NCI-H1417 treated with DMSO at 0.1 percent for 48 hours (cell line): ENCODE results near the gene HMCN2.

Experiments
- DNase-seq: peaks from one replicate; lab custom pipeline; 2025; lab: John Stamatoyannopoulos, UW

The HMCN2 gene

DNA sequence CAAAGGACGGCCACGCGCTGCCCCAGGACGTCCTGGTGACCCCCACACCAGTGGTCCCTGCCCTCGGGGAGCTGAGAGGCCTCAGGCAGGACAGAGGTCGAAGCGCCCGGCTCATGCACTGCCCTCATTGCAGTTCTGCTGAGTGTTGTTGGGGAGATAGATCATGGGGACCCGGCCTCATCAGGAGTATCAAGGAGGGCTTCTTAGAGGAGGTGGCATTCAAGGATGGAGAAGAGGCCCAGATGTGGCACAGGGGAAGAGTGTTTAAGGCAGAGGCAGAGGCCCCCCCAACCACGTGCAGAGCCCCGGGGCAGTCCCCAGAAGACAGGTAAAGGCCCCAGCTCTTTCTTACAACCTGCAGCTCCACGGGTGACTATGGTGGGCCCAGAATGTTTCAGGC is 205.4 kb downstream of the HMCN2 start:
- no peak for DNase-seq

DNA sequence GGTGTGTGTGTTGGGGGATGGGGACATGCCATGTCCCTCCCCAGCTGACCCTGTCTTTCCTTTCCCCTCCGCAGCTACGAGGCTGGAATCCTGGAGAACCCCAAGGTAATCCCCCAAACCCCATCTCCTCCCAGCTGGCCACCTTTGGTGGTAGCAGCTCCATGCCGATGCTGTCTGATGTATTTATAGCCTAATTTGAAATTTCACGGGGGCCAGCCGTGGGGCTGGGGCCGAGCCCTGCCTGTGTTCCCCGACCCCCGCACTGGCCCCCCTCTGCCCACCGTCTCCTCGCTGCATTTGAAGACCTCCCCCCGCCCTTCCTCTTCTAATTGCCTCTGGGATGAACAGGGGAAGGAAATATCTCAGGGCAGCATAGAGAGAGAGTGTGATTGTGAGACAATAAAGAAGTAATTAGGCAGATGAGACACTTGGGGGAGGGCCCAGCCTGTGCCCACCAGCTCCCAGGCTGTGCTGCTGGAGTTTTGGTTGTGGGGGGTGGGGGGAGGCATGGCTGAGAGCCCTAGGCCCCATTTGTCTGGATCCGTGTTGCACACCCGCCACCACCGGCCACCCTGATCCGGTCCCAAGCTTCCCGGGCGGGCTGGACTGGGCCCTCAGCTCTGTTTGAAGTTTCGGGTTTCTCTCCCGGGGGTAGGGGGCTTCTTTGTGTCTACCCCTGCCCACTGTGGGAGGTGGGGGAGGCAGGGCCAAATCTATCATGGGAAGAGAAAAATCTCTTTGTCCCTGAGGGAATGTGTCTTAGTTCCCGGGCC is 206.0 kb downstream of the HMCN2 start:
- no peak for DNase-seq

DNA sequence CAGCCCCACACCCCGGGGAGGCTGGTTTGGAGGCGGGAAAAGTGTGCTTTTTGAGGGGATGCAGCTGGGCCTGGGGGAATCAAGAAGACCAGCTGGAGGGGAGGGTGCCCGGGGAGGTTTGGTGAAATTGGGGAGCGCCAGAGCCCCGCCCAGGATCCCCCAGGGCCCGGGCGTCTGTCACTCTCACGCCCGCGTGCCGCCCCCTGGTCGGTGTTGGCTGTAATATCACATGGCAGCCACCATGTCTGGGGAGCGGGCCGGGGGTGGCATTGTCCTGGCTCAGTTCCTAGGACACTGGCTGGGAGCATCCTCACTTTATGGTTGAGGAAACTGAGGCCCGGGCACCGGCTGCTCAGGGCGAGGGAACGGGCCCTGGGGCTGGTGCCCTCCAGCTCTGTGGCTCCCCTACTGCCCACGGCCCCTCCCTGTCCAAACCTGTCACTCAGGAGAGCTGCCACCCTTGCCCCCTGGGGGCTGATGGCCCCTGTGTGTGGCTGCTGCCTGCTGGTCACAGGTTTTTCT is 206.7 kb downstream of the HMCN2 start:
- no peak for DNase-seq

DNA sequence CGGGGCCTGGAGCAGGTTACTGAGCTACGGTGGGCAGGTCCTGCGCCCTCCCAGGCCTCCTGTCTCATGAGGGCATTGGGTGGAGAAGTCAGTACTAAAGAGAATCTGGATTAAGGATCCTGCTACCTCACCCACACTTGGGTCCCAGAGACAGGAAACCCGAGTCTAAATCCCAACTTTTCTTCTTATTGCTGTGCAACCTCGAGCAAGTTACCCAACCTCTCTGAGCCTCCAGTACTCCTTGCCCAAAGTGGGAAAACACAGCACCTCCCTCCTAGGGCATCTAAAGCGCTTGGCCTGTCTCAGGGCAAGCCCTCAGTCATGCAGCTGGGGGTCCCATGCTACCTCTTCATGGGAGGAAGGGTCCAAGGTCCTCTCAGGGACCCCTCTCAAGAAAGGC is 207.4 kb downstream of the HMCN2 start:
- DNase-seq: no peak

DNA sequence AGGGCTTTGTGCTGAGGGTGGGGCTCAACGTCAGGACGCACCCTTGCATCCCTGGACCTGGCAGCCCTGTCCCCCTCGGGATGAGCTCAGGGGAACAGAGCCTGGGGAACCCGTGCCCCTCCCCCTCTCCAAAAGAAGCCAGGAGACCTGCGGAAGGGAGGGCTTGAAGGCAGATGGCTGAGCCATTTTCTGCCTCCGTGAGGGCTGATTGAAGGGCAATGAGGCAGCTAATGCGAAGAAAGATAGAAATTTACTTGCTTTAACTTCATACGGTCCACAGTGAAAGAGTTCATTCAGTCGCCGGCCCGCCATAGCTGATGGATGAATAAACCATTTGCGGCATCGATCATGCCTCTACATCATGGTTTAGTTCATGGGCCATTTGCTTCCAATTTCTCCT is 208.0 kb downstream of the HMCN2 start:
- DNase-seq: no peak

DNA sequence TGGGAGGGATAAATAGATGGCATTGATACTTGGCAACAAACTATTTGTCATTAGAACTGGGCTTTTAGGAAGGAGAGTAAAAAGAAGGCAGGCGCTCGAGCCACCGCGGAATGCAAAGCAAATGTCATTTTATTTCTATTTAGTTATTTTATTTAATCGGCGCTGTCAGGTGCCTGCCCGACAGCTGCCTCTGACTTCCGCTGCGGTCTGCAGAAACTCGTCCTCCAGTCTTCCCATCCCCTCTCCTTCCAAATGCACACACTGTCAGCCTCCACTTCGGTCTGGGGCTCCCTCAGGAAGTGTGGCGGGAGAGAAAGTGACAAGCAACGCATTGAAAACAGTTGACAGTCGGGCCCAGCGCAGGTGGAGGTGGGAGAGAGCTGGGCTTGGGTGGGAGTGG is 208.5 kb downstream of the HMCN2 start:
- no peak for DNase-seq

DNA sequence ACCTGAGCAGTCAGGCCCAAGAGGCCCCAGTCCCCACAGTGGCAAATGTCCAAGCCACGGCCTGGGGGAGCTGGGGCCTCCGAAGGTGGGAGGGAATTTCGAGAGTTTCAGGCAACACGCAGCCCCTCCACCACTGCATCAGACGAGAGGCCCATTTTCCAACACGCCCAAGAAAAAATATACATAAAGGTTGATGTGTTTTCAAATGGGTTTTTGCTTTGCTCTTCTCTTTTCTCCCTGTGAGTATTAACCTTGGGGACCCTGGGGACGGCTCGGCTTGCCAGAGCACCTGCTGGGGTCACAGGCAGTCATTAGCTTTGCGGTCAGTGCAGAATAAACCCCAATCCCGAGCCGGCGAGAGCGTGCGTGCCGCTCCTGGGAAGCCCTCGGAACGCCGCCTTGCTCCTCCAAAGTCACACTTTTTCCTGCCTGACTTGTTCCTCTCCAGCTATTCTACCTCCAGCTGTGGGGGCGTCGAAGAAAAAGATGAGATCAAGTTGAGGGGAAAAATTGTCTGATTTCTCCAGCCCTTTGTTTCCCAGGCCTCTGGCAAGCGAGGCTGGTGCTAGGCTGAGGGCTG is 210.7 kb downstream of the HMCN2 start:
- DNase-seq: no peak

DNA sequence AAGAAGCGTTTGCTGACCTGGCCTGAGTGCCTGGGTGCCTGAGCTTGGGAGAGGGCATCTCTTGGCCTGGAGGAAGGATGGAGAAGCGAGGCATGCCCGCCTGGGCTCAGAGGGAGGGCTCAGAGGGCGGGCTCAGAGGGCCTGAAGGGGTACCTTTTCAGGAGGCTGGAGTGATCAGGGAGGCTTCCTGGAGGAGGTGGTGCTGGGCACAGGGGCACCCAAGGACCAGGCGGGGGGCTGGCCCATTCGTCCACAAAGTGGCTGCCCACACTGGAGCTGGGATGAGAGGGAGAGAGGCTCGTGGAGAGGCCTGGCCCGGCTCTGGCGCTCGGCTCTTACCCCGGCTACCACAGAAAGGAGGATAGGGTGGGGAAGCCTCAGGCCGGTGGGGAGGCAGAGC is 212.0 kb downstream of the HMCN2 start:
- no peak for DNase-seq

DNA sequence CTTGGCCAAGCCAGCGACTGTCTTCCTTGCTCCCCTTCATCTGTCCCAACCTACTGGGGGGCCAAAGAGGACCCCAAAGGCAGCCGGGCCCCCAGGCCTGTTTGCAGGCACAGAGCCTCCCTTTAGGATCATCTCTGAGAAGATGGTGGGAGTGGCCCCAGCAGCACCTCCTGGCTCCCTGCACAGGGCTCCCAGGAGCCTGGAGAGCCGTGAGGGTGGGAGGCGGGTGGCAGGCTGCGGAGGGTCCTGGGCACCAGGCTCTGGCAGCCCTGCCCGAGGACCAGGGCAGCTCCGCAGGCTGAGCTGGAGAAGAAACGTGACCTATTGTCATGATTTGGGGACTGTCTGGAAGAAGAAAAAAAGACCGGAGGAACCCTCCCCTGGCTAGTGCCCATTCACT is 212.6 kb downstream of the HMCN2 start:
- DNase-seq: no peak

DNA sequence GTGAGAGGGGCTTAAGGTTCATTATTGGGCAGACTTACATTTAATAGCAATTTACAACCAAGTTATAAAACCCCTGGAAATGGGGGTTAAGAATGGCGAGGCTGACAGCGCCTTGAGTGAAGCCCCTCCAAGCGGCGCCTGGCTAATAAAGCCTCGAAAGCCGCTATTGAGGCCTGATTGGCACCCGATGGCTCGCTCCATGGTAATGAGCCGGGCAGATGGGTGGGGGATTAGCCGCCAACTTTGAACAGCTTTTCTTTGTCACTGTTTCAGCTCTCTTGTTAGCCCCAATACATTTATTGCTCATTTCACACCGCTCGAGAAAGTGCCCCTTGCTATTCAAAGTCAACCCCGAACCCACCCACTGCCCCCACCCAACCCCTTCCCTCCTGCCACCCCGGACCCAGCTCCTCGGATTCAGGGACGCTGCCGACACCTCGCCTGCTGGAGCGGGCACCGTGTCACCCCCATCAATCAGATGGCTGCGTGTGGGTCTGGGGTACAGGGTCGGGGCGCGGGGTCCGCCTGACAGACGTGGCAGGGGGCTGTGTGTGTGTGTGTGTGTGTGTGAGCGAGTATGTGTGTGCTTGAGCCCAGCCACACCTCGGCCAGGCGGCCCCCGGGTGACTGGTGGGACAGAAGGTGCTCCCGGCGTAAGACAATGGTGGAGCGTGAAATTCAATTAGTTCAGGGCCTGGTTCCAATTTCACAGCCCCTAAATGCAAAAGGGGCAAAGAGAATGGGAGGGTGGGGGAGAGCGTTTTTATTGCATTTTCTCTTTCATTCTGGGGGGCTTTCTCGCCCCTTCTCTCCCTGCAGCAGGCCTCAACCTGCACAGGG is 213.4 kb downstream of the HMCN2 start:
- no peak for DNase-seq

DNA sequence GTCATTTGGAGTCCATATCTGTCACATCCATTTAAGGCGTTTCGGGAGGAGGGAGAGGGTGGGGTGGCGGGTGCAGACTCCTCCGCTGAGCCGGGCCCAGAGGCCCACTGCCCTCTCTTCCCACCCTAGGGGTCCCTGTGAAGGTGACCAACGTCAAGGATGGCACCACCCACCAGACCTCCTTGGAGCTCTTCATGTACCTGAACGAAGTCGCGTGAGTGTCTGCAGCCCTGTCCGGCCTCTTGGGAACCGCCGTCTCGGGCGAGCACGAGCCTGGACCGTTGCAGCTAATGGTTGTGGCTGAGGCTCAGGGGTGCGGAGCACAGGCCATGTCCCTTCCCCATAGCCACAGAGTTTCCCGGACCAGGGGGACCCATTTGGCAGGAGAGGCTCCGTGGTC is 214.0 kb downstream of the HMCN2 start:
- DNase-seq: no peak

DNA sequence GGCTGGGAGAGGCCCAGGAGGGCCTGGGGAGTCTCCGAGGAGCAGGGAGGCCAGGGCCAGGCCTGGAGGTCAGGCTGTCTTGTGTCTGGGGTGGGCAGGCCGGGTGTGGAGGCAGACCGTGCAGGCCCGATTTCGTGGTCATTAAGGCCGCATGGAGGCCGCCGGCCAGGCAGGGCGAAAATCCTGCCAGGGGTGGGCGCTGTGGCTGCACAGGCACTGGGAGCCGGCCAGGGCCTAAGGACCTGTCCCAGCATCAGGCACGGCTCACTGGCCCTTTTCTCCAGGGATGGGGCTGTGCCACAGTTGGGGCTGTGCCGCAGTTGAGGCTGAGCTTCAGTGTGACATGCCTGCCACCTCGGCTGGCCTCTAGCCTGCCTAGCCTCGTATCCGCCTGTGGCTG is 215.1 kb downstream of the HMCN2 start:
- no peak for DNase-seq

DNA sequence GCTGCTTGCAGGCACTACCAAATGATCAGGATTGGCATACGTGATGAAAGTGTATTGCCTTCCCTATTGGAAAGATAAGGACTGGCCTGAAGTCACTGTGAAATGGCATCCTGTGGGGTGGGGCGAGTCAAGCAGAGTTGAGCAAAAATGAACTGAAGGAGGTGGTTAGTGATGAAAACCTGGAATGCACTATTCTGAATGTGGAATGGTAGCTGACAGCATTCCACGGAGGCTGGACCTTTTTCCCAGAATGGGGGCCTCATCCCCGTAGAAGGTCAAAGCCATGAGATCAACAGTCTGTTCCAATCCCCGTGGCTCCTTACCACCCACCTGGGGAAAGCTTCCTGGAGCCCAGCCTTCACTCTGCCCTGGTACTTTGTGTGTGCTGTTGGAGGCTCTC is 216.9 kb downstream of the HMCN2 start:
- no peak for DNase-seq

DNA sequence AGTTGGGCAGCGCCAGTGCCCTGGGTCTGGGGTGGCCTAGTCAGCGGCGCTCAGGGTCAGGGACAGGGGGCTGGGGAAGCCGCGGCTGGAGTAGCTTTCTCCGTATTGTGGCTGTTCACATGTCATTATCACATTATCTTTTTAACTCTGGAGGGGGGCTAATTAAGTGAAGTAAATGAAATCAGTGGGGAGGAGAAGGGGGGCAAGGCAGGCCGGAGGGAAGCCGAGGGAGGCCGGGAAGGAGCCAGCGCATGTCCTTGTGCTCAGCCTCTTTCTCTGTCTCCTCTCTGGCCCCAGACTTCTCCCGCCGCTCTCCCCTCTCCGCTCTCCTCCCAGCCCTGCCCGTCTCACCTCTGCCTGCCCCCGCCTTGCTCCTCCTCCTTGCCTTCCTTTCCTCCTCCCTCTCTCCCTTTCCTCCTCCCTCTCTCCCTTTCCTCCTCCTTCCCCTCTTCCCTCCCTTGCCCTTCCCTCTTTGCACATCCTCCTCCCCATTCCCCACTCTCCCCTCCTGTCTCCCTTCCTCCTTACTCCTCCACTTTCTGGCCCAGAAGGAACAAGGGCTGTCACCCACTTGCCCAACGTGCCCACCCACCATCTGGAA is 217.9 kb downstream of the HMCN2 start:
- peak; percentile 61 for DNase-seq
